Measurements from ENCODE around the gene SOX30. TPM values are rescaled to one million over a fixed set of nuclear protein-coding genes. Genes with fewer than 3 reads are reported as not detected.
"Not testable (repeated sequence)": the region's sequence is repeated elsewhere in the genome, so short reads cannot be mapped to it uniquely, and the experiment has no call there.

SOX30 gene
- total and polyA plus RNA-seq, 12 donors: 0.03 to 0.72 (median 0.20) TPM; not detected in 5

- TF ChIP-seq, protein P1, sequence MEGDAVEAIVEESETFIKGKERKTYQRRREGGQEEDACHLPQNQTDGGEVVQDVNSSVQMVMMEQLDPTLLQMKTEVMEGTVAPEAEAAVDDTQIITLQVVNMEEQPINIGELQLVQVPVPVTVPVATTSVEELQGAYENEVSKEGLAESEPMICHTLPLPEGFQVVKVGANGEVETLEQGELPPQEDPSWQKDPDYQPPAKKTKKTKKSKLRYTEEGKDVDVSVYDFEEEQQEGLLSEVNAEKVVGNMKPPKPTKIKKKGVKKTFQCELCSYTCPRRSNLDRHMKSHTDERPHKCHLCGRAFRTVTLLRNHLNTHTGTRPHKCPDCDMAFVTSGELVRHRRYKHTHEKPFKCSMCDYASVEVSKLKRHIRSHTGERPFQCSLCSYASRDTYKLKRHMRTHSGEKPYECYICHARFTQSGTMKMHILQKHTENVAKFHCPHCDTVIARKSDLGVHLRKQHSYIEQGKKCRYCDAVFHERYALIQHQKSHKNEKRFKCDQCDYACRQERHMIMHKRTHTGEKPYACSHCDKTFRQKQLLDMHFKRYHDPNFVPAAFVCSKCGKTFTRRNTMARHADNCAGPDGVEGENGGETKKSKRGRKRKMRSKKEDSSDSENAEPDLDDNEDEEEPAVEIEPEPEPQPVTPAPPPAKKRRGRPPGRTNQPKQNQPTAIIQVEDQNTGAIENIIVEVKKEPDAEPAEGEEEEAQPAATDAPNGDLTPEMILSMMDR (IDR thresholded peaks at IDR 0.05): no peak
- no peak for TF ChIP-seq POLR2A (IDR thresholded peaks at IDR 0.05)
- no peak overlapping the region for H3K27ac ChIP-seq
- H3K36me3 ChIP-seq (replicated peaks in 1 of 2): no peaks in the 10 kb centered on the region
- no peak overlapping the region for H3K4me3 ChIP-seq
- no peak for DNase-seq
- H3K27me3 ChIP-seq: no peaks in the 10 kb centered on the region
- 77 to 87% (median 83%) methylated on average over 3 to 4 of the region's 4 CpGs for WGBS, 4 donors
- no peaks in the 10 kb centered on the region for H3K4me1 ChIP-seq (replicated peaks in 1 of 2)
- intact Hi-C loops (cut with DNase I): no loop called here
- H3K9me3 ChIP-seq (replicated peaks in 1 of 3): no peaks in the 10 kb centered on the region
Measured at GRCh38 chr5:157681048-157681447, 28.8 kb upstream of the SOX30 start.

GRCh38 chr5:157680239-157680638, 28.0 kb upstream of the SOX30 start:
- DNase-seq: no peak
- no peaks in the 10 kb centered on the region for H3K27me3 ChIP-seq
- H3K27ac ChIP-seq: no peak overlapping the region
- no peaks in the 10 kb centered on the region for H3K36me3 ChIP-seq (replicated peaks in 1 of 2)
- TF ChIP-seq POLR2A (IDR thresholded peaks at IDR 0.05): no peak
- TF ChIP-seq, protein P1 (IDR thresholded peaks at IDR 0.05): no peak
- H3K9me3 ChIP-seq (replicated peaks in 1 of 3): no peaks in the 10 kb centered on the region
- intact Hi-C loops (cut with DNase I): no loop called here
- 94 to 96% (median 94%) methylated on average over 2 of the region's 2 CpGs for WGBS, 4 donors
- no peaks in the 10 kb centered on the region for H3K4me1 ChIP-seq (replicated peaks in 1 of 2)
- H3K4me3 ChIP-seq: no peak overlapping the region

DNA sequence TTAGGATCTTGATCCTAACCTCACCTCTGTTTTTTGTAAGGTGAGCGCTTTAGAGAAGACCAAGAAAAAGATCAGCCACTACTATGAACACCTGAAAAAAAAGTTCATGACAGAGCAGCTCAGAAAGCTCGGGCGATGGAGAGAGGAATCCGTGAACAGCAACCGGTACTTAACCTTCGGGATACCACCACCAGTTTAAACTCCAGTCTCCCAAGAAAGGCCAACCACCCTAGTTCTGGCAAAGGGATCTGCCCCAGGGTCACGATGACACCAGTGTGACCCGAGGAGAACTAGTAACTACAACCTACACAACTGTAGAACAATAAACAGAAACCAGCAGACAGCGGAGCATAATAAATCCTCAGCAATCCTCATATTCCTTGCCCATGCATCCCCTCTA, 27.6 kb upstream of the SOX30 start:
- 91 to 96% (median 93%) methylated on average over 9 of the region's 9 CpGs for WGBS, 4 donors
- intact Hi-C loops (cut with DNase I): no loop called here

DNA sequence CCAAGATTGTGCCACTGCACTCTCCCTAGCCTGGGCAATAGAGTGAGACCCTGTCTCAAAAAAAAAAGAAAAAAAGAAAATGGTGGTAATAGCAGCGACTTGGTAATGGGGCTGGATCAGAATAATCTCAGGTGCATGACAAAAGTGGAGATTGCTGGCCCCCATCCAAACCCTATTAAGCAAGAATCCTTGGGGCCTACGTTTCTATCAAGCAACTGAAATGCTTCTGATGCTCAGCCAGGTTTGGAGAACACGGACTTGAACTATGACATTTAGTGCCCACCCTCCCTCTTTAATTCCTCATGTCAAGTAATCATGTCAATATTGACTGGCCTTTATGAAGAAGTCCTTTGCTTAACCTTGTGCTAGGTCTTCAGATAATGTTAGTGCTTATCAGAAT, 25.7 kb upstream of the SOX30 start:
- H3K4me1 ChIP-seq (replicated peaks in 1 of 2): no peaks in the 10 kb centered on the region
- no peak overlapping the region for H3K4me3 ChIP-seq
- H3K27ac ChIP-seq: no peak overlapping the region
- no peak for TF ChIP-seq POLR2A (IDR thresholded peaks at IDR 0.05)
- TF ChIP-seq, protein P1 (IDR thresholded peaks at IDR 0.05): no peak
- no peak for DNase-seq
- no peaks in the 10 kb centered on the region for H3K9me3 ChIP-seq (replicated peaks in 1 of 3)
- H3K27me3 ChIP-seq: no peaks in the 10 kb centered on the region
- intact Hi-C loops (cut with DNase I): no loop called here
- 52 to 60% (median 55%) methylated on average over 3 of the region's 3 CpGs for WGBS, 4 donors
- no peaks in the 10 kb centered on the region for H3K36me3 ChIP-seq (replicated peaks in 1 of 2)

More for the DNA sequence above, 27.6 kb upstream of the SOX30 start:
- Histone ChIP-seq H3K4me1 (replicated peaks in 1 of 2) (no peaks in the 10 kb centered on the region), H3K9me3 (replicated peaks in 1 of 3) (no peaks in the 10 kb centered on the region), H3K27ac (no peak overlapping the region), H3K36me3 (replicated peaks in 1 of 2) (no peaks in the 10 kb centered on the region), H3K27me3 (no peaks in the 10 kb centered on the region), H3K4me3 (no peak overlapping the region)
- no peak for TF ChIP-seq POLR2A (IDR thresholded peaks at IDR 0.05)
- TF ChIP-seq, protein P1 (IDR thresholded peaks at IDR 0.05): no peak
- DNase-seq: no peak

- 86 to 94% (median 87%) methylated on average over 3 to 4 of the region's 4 CpGs for WGBS, 4 donors
- H3K27me3 ChIP-seq: peaks cover 20% of the 10 kb centered on the region
- H3K36me3 ChIP-seq (replicated peaks in 1 of 2); H3K4me3 ChIP-seq; intact Hi-C loops (cut with DNase I); H3K9me3 ChIP-seq (replicated peaks in 1 of 3); DNase-seq; H3K27ac ChIP-seq: not testable (repeated sequence)
- H3K4me1 ChIP-seq (replicated peaks in 1 of 2): peaks cover 0 to 11% of the 10 kb centered on the region in 2 donors
Measured at GRCh38 chr5:157674351-157674750, 22.1 kb upstream of the SOX30 start.

Data from adrenal gland (tissue), 12 donors.